GM18867 (cell line): ENCODE measurements around the gene AGBL5.
"Not testable (repeated sequence)": the region's sequence is repeated elsewhere in the genome, so short reads cannot be mapped to it uniquely, and the experiment has no call there.

ENCODE experiments used
- ATAC-seq: cut with Tn5 transposase; IDR thresholded peaks from one replicate; pipeline ENCODE4 v1.9.1; 2021; ENCODE audit warnings: mild to moderate bottlenecking, moderate library complexity; ENCODE audit not compliant: unreplicated experiment

AGBL5 gene

GRCh38 chr2:27115519-27115918 is 64.1 kb downstream of the AGBL5 start:
- no peak for ATAC-seq

- no peak for ATAC-seq
These were observed 66.6 kb downstream of the AGBL5 start for GRCh38 chr2:27117995-27118524.

- no peak for ATAC-seq
These were observed 67.3 kb downstream of the AGBL5 start, which contains the start of gene CGREF1 for GRCh38 chr2:27118525-27119329. TSS of gene CGREF1 (minus strand) at chr2:27119128. CDS start at chr2:27104366, 14,762 bp downstream.

GRCh38 chr2:27119330-27119670 is 67.8 kb downstream of the AGBL5 start:
- not testable (repeated sequence) for ATAC-seq
